Subcutaneous adipose tissue (tissue), 4 donors: ENCODE data around the gene PPIL3. TPM values are rescaled to one million over a fixed set of nuclear protein-coding genes. Genes with fewer than 3 reads are reported as not detected.

Experiments
- small RNA-seq: library from RNA; depleted of rRNA; stranded (forward); fragments of <200 nt; gene quantifications from one replicate; pipeline ENCODE3, GENCODE V24; 2016
- total RNA-seq, 4 donors: library from RNA; depleted of rRNA; stranded (reverse); fragments of >200 nt; gene quantifications; one replicate each; pipeline ENCODE4 v1.1.0, GENCODE V29; 2016

The PPIL3 gene
- total RNA-seq, 4 donors from 2014 or later = 13.6 to 34.6 (median 28.0) TPM

Small RNA genes within 50 kb of the gene (small RNA-seq; reads per million reads assigned to genes)
- 0.49 reads per million for gene RF00019
- not detected for gene RNA5SP115
- not detected for gene RNU6-312P
- not detected for gene RNU6-31P
- gene RNU6-762P = not detected

Other genes starting within 250 kb of the PPIL3 start
- 100 to 1,000 TPM; 168 to 529 (median 350) TPM for gene BZW1, start 77.2 kb downstream of the PPIL3 start, total RNA-seq
- 100 to 1,000 TPM; 173 to 302 (median 275) TPM for gene CLK1, start 24.4 kb downstream of the PPIL3 start, total RNA-seq
- gene NIF3L1, start 294 bp upstream of the PPIL3 start, total RNA-seq = 10 to 100 TPM; 10.8 to 27.6 (median 13.9) TPM
- gene ORC2, start 74.6 kb upstream of the PPIL3 start, total RNA-seq = 10 to 100 TPM; 22.0 to 35.1 (median 24.7) TPM
- 10 to 100 TPM; 30.5 to 47.1 (median 35.9) TPM for gene HYCC2, start 182.6 kb upstream of the PPIL3 start, total RNA-seq
- gene NDUFB3, start 182.9 kb upstream of the PPIL3 start, total RNA-seq = 10 to 100 TPM; 37.9 to 84.0 (median 41.4) TPM
- 100 to 1,000 TPM; 239 to 412 (median 326) TPM for gene CFLAR, start 227.1 kb upstream of the PPIL3 start, total RNA-seq